Daoy (cell line): Measurements from ENCODE around the gene FICD. TPM values are rescaled to one million over a fixed set of nuclear protein-coding genes. Genes with fewer than 3 reads are reported as not detected.

Experiments
- DNase-seq: peaks from one replicate; pipeline ENCODE4 v3.0.0-alpha.2; 2015; ENCODE audit warnings: low read depth
- total RNA-seq: library from RNA; depleted of rRNA; stranded (reverse); fragments of >200 nt; shearing (Covaris generic); gene quantifications from 2 replicates; pipeline ENCODE4 v1.2.3, GENCODE V29; 2014

Gene FICD
- total RNA-seq, 1 experiment from 2014 or later: 4.2 TPM

DNA sequence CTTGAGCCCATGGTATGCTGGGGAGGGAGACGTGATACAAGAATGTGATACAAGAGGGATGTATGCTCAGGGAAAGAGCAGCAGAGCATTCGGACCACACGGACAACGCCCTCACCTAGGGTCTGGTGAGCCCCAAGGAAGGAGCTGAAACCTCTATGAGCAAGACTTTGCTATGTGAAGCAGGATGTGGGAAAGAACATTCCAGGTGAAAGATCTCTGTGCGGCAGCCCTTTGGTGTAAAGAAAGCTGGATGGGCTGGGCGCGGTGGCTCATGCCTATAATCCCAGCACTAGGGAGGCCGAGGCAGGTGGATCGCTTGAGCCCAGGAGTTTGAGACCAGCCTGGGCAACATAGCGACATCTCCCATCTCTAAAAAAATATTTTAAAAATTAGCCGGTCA, 16.9 kb upstream of the FICD start:
- peak; percentile 51 for DNase-seq

DNA sequence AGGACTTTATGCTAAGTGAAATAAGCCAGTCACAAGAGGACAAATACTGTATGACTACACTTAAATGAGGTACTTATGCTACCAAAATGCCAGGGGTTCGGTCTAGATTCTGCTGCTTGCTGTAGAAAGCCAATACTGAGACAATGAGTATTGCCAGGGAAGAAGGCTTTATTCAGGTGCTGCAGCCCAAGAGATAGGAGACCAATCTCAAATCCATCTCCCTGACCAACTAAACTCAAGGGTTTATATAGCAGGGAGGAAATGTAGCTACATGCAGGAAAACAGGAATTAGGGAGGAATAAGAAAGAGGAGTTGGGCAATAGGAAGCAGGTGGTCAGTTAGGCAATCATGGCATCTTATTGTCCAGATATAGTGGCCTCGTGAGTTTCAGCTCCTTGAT, 12.2 kb upstream of the FICD start:
- DNase-seq: no peak

DNA sequence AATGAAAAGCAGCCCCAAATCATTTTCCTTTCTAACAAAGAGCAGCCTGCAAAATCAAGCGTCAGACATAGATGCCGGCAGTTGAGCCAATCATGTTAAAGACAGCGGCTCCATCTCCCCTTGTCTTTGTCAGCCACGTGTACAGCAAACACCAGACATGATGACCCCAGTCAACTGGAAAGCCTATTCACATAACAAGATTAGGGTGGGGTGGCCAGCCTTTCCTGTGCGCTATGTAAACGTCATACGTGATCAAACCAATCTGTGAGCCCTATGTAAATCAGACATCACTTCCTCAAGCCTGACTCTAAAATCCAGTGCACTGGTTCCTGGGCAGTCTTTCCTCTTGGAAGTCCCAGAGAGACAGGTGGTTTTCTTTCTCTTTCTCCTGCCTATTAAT, 9.9 kb upstream of the FICD start:
- no peak for DNase-seq

DNA sequence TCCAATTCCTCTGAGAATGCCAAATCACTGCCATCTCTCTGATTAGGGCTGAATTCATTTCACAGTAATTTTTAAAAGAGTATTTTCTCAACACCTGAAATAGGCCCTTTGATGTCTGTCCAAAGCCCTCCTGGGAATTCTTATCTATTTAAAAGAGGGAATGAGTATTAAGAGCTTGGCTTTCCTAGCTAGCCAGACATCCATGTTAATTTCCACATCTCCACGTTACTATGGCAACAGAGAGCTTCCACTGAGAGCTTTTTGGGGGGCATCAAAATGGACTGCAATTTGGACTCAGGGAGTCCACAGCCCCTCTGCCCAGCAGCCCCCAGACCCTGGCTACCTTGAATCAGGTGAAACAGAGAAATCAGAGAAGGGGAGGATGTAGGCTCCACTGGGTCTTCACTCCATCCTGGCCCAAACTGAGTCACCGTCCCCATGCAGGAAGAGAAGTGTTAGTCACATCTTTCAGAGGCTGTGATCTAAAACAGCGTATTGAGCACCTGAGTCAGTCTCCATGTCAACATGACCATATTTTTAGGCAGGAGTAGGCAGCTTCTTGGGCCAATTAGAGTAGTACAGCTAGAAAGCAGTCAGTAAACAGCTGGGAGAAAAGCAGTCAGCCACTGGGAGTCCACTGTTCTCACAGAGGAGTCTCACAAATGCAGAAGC, 7.0 kb upstream of the FICD start:
- peak; percentile 75 for DNase-seq

DNA sequence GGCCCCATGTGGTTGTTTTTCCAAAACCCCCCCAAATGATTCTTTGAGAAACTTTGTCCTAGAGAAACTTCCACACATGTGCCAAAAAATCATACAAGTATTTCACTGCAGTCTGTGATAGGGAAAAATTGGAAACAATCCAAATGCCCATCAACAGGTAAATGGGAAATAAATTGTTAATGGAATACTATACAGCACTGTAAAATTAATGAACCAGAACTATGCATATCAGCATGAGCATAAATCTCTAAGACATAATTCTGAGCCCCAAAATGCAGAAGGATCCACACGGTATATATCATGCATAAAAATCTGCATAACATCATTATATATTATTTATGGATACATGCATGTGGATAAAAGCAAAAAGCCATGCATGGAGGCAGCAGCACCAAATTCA, 5.3 kb upstream of the FICD start:
- no peak for DNase-seq

DNA sequence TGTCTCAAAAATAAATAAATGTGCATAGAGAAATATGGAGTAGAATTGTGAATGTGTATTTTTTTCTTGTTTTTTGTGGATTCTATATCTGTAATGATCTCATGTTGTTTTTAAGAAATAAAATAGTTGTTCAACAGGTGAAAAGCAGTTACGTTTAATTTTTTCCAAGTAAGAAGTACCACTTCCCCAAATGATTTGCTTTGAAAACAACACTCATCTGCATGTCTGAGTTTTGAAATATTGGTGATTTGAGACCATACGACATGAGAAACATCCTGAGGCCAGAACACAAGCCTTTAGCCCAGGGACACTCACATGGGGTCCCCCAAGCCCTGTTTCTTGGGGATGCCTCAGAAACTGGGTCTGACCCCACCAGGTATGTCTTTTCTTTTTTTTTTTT, 4.2 kb upstream of the FICD start:
- DNase-seq: no peak

DNA sequence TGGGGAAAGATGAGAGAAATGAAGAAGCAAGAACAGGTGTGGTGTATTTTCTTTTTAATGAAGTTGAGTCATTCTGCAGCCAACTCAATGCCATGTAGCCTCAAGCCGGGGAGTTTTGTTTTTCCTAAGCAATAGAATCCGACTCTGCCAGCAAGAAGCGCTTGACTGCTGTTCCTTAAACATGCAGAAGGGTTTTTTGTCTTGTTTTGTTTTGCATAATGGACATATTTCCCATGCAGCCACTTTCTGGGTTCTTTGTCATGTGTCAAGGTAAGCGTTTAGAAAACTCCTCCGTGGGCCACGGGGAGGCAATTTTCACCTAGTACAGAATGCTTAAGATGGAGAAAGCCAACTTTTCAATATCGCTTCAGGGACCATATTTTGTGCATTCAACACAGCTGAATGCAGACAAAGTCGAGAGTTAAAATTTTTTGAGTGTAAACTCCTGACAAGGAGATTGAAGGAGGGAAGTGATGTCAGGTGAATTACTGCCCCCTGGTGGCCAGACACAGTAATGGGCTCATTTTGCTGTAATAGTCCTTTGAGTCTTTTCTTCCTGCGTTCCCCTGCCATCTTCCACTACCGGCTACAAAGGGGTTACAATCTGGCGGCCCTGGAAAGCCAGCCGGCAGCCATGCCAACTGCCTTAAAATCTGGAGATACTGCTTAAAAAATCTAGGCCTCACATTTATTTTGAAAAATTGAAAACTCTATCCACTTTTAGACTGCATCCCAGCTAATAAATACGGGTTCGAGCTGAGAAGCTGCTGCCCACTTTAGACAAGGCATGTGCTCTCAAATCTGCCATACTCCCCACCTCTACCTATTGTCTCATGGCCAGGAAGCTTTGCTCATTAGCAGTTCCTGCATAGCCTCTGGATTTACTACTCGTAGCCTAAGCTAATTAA, 3.2 kb upstream of the FICD start:
- peak; percentile 74 for DNase-seq

DNA sequence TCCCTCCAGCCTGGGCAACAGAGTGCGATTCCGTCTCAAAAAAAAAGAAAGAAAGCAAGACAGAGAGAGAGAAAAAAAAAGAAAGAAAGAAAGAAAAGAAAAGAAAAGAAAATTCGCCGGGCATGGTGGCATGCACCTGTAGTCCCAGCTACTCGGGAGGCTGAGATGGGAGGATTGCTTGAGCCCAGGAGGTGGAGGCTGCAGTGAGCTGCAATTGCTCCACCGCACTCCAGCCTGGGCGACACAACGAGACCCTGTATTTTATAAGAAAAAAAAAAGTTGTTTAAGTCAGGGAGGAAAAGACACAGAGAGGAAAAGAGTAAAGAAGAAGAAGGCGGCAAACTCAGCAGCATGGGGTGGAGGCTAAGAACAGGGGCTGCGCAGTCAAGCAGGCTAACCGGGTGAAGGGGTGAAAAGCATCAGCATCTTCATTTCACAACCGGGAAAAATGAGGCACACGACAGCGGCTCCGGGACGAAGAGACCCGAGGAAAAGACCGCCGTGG, 557 bp upstream of the FICD start:
- no peak for DNase-seq

DNA sequence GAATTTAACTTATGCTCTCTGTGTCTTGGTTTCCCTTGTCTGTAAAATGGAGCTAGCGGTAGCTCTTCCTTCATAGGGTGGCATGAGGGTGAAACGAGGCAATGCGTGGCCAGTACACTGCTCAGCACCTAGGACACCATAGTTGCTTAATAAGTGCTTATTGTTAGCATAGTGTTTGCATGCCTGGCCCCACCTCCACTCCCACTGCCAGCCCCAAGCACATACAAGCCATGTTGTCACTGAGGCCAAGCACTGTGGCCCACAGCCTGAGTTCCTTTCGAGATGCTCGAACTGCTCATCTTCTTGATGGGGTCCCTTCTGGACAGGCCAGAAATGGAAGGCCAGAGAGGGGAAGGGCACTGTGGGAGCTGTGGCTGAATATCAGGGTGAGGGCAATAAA, 839 bp downstream of the FICD start:
- DNase-seq: peak; percentile 15

DNA sequence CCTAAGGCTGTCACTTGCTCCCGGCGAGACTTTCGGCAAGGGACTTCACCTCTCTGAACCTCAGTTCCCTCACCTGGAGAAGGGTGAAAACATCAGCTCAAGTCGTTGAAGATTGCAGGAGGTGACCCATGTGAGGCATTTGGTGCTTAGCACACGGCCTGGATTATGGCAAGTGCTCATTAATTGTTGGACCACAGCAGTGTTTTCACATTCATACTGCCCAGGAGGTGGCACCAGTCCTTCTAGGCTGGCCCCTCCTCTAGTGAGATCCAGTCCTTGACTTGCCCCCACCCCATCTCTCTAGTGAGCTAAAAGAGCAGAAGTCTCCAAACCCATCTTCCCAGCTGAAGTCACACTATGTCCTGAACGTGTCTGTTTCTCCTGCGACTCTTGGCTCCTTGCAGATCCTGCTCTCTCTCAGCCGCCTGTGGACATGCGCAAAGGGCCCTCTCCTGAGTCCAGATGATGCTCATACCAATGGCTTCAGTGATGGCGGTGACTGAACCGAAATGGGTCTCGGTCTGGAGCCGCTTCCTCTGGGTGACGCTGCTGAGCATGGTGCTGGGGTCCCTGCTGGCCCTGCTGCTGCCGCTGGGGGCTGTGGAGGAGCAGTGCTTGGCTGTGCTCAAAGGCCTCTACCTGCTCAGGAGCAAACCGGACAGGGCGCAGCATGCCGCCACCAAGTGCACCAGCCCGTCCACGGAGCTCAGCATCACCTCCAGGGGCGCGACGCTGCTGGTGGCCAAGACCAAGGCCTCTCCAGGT, 1.6 kb downstream of the FICD start:
- DNase-seq: peak; percentile 24

DNA sequence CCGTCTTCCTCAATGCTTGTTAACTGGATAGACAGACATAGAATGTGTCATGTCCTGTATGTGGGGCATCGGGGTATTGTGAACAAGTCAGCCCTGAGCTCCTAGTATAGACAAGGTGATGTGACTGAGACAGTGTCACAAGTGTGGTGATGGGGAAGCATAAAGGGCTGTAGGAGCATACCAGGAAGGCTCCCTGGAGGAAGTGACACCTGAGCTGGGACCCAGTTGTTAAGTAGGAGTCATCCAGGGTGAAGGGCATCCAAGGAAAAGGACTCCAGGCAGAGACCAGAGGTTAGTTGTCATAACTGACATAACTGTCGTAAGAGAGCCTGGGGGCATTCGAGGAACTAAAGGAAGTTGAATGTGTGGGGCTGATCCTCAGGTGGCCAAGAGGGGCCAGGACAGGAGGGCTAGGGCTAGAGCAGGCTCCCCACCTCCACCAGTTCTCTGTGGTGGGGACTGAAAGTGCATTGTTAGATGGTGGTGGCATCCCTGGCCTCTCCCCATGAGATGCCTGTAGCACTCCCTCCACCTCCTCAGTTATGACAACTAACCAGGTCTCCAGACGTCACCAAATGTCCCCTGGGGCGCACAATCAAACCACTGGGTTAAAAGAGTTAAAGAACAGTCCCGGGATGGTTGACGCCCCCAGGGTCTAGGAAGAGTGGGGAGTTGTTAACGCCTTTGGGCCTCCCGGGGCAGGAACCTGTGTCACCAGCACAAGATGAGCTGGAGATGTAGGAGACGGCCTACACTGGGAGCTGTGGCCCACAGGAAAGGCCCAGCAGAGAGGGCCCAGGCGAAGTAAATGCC, 2.4 kb downstream of the FICD start:
- no peak for DNase-seq

DNA sequence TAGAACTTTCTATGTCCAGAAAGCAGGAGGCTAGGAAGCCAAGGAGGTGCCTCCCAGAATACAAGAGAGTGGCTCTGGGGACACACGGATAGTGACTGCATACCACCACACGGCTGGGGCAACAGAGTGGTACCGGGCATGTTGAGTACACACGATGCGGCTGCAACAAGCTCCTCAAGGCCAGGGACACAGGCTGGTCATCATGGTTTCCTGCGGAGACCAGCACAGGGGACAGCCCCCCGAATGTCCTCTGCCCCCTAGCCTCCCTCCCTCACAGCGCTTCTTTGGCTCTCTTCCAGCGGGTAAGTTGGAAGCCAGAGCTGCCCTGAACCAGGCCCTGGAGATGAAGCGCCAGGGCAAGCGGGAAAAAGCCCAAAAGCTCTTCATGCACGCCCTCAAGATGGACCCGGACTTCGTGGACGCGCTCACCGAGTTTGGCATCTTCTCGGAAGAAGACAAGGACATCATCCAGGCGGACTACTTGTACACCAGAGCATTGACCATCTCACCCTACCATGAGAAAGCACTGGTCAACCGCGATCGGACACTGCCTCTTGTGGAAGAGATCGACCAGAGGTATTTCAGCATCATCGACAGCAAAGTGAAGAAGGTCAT, 3.1 kb downstream of the FICD start:
- no peak for DNase-seq

DNA sequence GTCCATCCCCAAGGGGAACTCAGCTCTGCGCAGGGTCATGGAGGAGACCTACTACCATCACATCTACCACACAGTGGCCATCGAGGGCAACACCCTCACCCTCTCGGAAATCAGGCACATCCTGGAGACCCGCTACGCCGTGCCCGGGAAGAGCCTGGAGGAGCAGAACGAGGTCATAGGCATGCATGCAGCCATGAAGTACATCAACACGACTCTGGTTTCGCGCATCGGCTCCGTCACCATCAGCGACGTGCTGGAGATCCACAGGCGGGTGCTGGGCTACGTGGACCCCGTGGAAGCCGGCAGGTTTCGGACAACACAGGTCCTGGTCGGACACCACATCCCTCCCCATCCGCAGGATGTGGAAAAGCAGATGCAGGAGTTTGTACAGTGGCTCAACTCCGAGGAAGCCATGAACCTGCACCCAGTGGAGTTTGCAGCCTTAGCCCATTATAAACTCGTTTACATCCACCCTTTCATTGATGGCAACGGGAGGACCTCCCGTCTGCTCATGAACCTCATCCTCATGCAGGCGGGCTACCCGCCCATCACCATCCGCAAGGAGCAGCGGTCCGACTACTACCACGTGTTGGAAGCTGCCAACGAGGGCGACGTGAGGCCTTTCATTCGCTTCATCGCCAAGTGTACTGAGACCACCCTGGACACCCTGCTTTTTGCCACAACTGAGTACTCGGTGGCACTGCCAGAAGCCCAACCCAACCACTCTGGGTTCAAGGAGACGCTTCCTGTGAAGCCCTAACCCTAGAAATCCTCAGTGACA, 3.8 kb downstream of the FICD start:
- DNase-seq: no peak

DNA sequence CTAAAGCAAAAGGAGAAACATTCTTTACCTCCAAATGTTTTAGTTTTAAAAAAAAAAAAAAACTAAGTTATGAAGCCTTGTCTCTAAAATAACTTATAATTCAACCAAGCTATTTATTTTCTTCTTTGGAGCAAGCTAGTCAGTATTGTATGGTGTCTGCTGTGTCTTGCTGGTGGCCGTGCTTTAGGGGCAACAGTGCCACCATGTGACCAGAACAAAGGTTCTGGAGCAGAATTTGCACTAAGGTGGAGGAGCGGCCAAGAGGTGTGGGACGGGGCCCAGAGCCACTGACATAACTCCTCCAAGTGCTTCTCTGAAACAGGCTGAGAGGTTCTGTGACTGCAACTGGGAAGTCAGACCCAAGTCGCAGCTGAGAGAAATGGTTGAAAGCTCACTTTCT, 4.5 kb downstream of the FICD start:
- DNase-seq: peak; percentile 18

DNA sequence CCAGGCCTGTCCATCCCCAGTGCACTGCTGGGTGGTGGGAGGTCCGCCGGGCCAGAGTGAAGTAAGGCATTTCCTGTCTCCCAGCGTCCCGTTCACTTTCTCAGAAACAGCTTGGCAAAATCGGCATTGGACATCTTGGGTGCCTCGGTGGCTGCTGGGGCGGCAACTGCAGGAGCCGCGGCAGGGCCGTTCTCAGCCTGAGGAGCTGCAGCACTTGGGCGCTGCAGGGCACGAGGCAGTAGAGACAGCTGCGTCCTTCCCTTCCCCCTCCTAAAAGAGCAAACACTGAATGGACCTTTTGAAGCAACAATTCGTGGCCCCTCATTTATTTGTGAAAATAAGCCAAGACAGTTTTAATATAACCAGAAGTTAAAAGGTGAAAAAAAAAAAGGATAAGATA, 8.3 kb downstream of the FICD start:
- DNase-seq: no peak

DNA sequence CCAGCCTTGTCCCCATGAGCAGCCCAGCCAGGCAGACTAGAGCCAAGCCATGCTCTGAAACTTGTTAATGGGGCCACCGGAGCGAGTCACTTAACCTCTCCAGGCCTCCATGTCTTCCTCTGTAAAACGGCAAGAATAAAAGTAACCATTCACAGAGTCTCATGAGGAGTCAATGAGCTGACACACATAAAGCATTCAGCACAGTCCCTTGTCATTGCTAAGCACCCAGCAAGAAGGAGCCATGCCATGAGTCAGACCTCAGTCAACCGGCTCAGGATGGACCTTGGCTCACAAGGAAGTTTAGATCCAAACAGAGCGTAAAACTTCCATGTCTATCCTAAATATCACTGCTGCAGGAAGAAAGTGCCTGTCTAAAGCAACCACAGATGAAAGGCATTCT, 10.6 kb downstream of the FICD start:
- peak; percentile 19 for DNase-seq

DNA sequence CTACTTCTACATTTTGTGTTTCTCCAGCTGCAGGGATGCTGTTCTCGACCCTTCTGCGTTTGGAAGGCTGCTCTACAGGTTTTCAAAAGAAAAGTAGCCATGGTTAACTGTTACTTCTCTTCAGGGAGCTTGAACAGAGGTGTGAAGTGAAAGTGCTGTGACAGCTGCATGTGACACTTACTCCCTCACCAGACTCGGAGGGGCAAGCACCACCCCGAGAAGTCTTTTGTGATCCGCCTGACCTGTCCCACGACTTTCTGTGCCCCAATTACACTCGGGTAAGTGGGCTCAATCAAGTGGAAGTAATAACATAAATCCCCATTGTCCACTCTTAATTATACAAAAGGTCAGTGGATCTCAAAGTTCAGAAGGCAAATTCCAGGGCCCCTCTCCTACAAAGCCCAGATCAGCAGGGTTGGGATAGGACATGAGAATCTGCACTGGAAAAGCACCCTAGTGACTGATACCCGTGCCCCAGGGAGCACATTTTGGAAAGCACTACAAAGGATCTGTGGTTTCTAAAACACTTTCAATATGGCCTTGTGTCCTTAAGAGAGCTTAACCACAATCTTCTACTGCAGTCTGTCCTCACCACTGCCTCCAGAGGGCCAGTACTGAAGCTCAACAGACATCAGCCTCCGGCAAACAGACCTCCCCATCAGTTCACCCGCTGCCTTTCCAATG, 11.5 kb downstream of the FICD start:
- no peak for DNase-seq

DNA sequence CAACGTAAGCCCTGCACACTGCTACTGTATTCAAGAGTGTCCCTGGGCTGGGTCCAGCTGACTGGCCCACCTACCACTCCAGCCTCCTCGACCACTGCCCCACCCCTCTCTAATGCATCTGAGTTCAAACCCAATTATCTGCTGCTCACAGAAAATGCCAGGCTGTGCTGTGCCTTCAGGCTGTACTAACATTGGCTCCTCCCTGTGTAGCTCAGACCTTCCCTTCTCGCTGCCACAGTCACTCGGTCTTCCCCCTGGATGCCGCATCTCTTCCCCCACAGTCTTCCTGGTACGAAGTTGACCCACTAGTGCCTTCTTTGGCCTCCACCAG, 12.1 kb downstream of the FICD start:
- no peak for DNase-seq

DNA sequence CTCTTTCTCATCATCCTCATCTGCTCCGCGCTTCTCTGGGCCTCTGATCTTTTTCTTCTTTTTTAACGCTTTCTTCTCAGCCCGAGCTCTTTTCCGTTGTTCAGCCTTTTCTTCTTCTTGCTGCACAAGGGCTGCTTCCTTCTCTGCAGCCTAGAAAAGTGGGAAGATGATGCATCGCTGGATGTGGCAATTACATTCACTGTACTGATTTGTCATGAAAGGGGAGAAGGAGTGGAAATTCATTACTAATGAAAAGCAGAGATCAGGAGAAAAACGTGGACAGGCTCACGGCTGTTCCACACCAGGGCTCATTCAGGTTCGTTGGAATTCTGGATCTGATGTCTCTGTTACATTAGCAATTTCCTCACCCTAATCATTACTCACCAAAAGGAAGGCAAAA, 15.1 kb downstream of the FICD start:
- DNase-seq: no peak
